SK-MEL-5 (cell line): Measurements from ENCODE around the gene DOK7. TPM values are rescaled to one million over a fixed set of nuclear protein-coding genes. Genes with fewer than 3 reads are reported as not detected.

ENCODE experiments used
- DNase-seq: peaks from one replicate; pipeline ENCODE4 v3.0.0-alpha.2; 2016; ENCODE audit warnings: low read depth, low spot score
- in situ Hi-C: cut with HindIII; loops from 2 replicates; pipeline ENCODE4 v1.10.0; 2016; ENCODE audit warnings: low sequenced_read_pairs, high pct_unique_total_duplicates, low pct_unique_long_range_greater_than_20kb
- total RNA-seq: library from RNA; depleted of rRNA; stranded (reverse); fragments of >200 nt; shearing (Covaris generic); gene quantifications from 2 replicates; pipeline ENCODE4 v1.2.3, GENCODE V29; 2014

DOK7 gene
- total RNA-seq, 1 experiment from 2014 or later, result not detected

DNA sequence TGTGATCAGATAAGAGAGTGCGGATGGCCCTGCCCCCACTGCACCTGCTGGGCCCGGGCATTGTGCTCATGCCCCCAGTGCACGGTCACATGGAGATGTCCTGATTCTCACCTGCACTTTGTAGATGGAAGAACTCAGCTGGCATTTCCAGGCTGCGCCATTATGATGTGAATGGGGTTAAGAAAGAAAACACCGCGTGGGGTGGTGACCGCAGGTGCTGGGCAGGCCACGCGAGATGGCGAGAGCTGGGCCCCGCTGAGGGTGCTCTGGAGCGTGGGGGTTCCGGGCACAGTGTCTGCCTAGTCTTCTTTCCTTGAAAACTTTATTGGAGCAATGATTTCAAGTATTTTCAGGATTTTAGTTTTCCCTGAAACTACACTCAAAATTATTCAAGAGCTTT is 39.2 kb upstream of the DOK7 start:
- in situ Hi-C loops, result no loop called here
- no peak for DNase-seq

DNA sequence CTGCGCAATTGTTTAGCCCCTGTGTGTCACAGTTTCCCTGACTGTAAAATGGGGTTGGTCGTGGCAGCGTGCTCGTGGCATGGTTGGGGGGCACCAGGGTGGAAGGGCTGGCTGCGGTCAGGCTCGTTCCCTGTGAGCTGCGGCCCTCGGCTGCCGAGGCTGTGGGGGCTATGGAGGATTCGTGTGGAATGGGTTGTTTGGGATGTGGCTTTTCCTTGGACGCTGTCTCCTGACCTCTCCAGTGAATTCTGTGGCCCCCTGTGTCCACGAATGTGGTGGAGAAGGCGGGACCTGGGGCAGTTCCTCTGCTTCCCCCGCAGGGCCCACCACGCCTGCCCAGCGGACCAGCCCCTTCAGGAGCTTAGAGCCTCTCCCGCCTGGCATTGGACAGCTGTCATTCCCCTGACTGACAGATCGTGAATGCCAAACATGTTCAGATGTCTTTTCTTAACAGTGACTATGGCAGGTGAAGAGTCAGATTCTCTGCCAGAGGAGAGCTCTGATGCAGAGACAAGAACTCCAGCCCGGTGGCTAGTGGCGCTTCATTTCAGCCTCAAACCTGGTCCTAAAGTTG is 38.5 kb upstream of the DOK7 start:
- in situ Hi-C loops, result no loop called here
- DNase-seq, result no peak

DNA sequence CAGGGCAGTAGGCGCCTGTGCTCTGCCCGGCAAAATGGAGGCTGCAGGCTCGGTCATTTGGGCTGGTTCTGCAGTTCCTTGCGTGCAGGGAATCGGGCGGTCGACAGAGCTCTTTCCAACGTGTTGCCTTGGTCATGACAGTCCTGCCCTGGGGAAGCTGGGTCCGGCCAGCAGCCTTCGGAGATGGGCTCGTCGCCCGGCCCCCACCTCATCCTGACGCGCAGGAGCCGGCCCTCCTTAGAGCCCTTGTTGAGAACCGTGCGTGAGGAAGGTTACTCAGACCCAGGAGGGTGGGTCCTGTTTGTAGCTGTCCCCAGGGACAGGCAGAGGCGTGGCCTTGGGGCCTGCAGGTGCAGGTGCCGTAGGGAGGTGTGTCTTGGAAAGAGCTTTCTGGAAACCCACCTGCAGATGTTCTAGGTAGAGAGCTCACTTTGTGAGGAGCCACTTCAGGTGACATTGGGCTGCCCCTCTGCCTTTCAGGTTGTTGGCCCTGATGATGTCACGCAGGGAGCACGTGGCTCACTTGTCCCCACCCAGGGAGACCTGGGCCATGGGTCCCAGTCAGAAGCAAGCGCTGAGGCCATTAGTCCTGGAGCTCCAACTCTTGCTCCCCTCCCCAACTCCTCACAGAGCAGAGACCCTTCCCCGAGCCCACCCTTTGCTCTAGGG is 36.5 kb upstream of the DOK7 start:
- in situ Hi-C loops, result no loop called here
- DNase-seq, result no peak

DNA sequence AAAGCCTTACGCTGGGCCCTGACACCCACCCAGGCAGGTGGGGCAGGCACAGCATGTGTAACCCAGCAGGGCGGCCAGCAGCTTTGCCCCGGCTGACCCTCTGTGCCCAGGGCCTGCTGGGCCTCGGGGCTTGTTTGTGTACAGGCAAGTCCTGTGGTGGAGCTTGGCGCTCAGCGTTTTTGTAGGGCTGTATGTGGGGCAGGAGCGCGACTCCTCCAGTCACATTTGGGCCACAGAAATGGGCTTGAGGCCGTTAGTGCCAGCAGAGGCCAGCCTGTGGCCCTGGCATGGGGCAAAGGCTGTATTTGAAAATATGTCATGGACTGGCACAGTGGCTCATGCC is 36.0 kb upstream of the DOK7 start:
- no peak for DNase-seq
- in situ Hi-C loops, result no loop called here

DNA sequence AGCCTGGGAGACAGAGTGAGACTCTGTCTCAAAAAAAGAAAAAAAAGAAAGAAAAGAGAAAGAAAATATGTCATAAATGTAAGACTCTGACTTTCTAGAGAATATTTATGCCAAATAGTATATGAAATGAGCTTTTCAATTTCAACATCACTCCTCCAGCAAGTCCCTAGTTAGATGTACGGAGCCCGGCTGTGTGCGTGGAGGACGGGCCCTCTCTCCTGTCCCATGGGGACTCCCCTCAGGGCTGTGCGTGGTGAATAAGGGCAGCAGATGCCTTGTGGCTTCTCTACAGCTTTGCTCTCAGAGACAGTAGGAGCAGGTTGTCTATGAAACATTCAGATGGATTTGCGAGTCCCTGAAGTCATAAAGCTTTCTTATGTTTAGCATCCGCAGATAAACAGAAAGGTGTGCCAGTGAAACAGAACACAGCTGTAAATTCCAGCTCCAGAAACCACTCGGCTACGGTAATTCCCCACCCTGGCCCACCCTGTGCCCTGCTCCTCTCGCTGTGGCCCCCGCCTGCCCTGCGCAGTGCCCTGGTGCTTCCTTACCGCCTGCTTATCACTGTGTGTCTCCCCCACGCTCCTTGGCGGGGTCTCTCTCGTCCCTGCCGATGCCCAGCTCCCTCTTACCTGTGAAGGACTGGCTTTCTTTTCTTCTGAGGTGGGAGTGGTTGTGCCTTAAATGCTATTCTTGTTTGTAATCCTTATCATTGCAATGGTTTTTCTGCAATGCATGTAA is 35.2 kb upstream of the DOK7 start:
- in situ Hi-C loops, result no loop called here
- no peak for DNase-seq

DNA sequence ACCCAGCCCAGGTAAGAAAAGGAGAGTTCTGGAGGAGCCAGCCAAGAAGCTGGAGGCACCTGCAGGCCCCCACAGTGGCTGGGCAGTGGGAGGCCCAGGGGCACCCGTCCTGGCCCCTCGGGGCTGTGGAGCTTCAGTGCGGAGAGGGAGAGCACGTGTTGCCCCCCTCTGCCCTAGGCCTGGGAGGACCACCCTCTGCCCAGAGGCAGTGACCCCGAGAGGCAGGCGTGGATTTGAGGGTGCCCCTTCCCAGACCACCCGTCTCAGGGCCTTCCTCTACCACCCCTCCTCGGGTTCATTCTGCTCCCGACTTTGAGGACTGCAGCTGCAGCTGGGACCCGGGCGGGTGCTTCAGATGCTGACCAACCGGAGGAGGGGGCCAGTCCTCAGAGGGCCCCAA is 33.5 kb upstream of the DOK7 start:
- in situ Hi-C loops, result no loop called here
- DNase-seq, result no peak

DNA sequence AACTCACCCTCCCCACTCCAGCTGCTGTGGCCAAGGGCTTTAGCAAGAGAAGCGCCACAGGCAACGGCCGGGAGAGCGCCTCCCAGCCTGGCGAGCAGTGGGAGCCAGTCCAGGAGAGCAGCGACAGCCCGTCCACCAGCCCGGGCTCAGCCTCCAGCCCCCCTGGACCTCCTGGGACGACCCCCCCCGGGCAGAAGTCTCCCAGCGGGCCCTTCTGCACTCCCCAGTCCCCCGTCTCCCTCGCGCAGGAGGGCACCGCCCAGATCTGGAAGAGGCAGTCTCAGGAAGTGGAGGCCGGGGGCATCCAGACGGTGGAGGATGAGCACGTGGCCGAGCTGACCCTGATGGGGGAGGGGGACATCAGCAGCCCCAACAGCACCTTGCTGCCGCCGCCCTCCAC is 32.6 kb upstream of the DOK7 start:
- DNase-seq, result no peak
- in situ Hi-C loops, result no loop called here

DNA sequence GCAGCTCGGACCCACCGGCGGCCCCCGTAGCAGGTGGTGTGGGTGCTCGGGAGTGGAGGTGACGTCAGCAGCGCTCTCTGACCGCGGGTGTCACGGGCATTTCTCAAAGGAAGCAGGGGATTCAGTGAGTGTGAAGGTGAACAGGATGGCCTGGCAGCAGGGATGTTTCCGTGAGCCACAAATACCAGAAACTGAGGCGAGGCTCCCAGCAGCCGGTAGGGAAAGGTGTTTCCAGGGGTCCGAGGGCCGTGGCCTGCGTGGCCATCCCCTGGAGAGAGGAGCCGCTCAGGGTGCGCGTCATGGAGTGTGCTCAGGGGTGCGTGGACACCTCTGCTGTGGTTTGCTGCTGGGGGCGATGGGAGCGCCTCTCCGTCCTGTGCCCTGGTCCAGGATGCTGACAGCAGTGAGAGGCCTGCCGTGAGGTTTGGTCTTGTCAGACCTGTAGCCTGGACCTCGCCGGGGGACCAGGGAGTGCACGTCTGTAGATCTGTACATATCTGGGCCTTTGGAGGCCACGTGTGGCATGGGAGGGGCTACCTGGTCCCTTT is 31.6 kb upstream of the DOK7 start:
- in situ Hi-C loops, result no loop called here
- no peak for DNase-seq

DNA sequence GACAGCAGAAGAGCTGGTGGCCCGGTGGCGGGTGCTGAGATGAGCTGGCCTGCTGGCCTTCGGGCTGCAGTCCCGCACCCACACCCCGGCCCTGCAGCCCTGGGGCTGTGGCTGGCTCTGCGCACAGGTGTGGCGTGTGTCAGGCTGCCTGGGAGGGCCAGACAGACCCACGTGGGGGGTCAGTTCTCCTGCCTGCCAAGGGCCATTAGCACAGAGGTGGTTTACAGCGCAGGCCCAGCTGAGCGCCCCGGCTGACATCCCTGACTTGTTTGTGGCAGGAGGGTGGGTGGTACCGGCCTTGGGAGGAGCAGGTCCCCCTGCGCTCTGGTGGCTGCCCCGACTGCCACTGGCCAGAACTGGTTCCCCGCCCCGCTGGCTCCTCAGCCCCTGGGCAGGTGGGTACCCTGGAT is 30.7 kb upstream of the DOK7 start:
- in situ Hi-C loops, result no loop called here
- no peak for DNase-seq

DNA sequence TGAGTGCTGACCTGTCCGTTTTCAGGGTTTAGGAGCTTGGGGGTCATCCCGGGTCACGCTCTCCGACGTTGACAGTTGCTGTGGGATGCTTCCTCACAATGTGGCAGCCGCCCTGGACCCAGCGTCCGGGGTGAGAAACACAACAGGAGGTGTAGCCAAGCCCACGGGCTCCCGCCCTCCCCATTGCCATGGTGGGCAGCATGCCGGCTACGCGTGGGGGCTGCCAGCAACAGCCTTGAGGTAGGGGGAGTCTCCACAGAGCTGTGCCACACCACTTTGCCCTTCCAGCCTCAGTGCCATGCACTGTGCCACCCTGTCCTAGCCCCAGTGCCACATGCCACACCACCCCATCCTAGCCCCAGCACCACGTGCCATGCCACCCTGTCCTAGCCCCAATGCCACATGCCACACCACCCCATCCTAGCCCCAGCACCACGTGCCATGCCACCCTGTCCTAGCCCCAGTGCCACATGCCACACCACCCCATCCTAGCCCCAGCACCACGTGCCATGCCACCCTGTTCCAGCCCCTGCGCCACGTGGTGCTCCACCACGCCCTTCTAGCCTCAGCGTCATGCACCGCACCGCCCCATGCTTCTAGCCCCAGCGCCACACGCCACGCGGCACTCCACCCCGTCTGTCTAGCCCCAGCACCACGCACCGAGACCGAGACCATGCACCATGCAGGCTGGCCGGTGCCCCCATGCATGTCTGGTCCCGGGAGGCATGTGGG is 29.8 kb upstream of the DOK7 start:
- DNase-seq, result no peak
- in situ Hi-C loops, result no loop called here

DNA sequence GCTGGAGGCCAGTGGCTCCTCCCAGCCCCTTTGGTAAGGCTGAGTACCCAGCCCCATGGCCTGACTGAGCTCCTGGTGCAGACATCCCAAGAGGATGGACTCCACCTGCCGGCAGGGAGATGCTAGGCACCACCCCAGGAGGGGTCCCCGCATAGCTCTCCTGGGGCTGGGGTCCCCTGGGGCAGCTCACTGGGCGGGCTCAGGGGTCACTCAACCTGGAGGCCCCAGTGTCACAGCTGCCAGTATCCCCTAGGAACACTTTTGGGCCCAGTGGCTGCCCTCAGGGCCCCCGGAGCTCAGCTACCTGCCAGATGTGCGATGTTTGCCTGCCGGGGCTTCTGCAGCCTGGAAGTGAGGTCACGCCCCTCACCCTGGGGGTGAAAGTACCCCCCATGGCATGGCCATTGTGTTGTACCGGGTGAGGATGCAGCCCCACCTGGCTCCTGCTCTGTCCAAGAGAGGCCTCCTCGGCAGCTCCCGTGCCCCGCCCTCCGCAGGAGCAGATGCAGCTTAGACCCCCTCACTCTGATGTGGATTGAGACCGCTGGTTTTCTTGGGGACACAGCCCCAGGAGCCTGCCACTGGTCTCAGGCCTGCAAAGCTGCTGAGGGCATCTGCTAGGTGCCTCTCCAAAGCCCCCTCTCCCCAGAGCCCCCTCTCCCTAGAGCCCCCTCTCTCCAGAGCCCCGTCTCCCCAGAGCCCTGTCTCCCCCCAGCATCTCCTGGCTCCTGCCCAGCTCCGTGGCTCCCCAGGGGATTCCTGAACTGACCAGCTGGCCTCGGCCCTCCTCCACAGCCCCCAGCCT is 28.0 kb upstream of the DOK7 start:
- in situ Hi-C loops, result no loop called here
- no peak for DNase-seq

DNA sequence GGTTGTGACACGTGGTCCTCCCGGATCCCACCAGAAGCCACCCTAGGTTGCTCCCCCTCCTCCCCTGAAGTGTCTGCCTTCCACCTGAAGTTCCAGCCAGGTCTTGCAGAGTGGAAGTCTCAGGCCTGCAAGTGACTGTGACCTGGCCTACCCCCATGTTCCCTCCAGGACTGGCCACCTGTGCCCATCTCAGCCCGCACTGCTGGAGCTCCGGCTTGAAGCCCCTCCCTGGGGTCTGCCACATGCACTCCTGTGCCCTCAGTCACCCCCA is 27.5 kb upstream of the DOK7 start:
- in situ Hi-C loops, result no loop called here
- DNase-seq, result no peak

DNA sequence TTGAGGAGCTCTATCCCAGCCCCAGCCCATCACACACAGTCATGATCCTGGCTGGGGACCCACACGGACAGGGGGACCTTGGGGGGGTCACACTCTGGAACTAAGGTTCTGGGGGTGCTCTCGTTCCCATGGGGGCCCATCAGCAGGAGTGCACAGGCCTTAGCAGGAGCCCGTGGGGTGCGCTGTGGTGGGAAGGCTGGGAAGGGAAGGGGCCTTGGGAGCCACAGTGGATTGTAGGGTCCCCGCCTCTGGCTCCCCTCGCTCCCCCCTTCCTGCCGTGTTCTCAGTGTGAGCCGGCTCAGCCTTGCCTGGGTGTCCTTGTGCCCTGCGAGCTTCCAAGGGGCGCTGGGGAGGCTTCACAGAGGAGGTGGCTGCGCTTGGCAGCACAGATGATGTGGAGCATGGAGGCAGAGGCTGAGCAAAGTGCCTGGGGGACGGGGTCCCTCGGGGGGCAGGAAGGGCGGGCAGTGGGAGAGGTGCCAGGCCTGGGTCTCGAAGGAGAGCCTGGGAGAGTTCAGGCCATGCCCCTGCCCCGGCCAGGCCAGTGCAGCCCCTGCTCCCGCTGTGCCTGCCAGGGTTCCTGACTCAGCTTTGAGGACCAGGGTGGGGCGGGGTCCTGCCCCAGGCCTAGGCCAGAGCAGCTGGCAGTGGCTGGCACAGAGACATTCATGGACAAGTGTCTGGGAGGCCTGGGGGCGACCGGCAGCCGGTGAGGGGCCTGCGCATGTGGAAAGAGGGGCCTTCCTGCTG is 26.9 kb upstream of the DOK7 start:
- DNase-seq, result no peak
- in situ Hi-C loops, result no loop called here

DNA sequence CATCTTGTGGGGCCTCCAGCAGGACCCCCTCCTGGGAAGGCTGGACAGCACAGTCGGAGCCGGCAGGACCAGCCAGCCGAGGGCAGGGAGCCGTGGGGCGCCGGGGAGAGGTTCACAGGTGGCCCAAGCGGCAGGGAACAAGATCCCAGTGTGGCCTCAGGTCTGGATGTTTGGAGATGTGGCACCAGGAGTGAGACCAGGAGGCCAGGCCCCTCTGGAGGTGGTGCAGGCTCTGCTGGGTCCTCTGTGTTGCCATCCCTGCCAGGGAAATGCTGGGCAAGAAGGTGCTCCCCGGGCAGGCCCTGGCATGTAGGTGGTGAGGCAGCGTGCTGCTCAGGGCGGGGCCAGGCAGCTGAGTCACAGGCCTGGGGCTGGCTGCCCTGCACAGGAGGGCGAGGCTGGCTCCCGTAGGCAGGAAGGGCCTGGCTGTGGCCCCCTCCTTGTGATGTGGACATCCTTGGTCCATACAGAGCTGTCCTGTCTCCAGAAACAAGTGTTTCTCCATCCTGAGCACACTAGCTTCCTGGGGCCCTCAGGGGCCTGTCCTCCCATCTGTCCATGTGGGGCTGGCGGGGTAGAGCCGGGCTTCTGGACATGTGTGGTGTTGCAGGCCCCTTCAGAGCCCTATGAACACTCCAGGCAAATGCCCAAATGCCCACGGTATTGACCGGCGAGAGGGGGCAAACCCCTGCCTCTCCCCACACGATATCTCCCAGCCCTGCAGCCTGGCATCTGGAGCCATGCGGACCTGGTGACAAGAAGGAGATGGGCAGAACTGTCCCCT is 26.1 kb upstream of the DOK7 start:
- in situ Hi-C loops, result no loop called here
- DNase-seq, result no peak

DNA sequence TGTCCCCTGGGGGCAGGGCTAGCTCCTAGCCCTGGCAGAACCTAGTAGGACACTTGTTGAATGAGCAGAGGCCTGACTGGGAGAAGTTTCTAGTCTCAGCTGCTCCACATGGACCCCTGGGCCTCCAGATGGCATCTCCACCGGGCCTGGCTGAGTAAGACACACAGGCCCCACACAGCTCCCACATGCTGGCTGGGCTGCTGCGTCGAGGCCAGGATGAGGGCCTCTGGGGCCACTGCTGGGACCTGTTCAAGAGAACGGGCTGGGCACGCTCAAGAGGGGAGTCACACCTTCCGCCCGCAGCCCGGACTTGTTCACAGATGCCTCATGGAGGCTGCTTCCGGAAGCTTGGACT is 25.5 kb upstream of the DOK7 start:
- DNase-seq, result no peak
- in situ Hi-C loops, result no loop called here

DNA sequence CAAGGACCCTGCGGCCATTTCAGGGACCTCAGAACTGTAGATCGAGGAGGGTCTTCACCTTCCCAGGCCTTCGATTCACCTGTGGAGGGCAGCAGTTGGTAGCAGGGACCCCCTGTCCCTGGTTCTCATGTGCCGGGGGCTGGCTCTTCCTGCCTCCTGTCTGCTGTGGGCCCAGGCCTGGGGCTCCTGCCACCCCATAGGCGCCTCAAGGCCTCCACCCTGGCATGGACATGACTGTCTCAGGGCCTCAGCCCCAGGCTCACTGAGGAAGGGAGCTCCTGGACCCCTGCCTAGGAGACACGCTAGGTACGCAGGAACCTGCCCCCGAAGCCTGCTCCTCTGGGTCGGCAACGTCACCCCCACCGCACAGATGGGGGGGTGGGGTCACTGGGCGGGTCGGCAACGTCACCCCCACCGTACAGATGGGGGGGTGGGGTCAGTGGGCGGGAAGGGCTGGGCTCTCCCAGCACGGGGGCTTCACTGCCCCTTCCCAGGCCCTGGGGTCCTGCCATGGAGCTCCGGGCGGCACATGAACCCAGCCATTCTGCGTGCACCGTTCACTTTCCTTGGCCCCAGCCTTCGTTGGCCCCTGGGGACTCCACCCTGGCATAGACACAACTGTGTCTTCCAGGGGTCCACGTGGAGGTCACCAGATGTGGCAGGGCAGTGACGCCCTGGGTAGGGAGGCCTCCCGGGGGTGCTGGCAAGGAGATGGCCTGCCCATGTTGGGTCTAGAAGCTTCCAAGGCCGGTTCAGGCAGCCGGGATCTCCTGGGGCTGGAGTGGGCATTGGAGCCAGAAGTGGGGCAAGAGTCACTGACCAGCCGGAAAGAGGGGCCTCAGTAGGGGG is 24.9 kb upstream of the DOK7 start:
- in situ Hi-C loops, result no loop called here
- DNase-seq, result no peak
